Activated CD4-positive, CD25-positive, alpha-beta regulatory T cell treated with anti-CD3 and anti-CD28 coated beads, Interleukin-2, amount 50 U/mL, for 72 hours (primary cell): ENCODE results near the gene C1orf174.

Source experiments
- DNase-seq: peaks from one replicate; pipeline ENCODE4 v3.0.0; 2021

The C1orf174 gene

DNA sequence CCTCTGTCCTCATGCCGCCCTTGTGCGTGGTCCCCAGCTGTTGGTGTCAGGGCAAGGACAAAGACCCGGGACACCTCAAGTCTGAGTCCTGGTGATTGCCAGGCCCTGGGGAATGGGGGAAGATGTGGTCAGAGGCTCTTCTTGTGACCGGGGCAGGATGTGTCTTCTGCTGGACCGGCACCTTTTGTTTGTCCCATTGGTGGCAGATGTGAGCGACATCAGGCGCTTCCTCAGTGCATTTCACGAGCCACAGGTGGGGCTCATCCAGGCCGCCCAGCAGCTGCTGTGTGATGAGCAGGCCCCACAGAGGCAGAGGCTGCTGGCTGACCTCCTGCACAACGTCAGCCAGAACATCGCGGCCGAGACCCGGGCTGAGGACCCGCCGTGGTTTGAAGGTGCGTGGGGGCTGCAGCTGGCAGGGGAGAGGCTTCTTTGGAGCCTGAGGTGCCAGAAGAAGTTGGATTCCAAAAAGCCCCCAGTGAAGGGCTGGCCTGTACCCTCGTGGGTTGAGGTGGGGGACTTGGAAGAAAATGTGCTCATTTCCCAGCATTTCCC, 34.4 kb downstream of the C1orf174 start:
- DNase-seq = no peak

DNA sequence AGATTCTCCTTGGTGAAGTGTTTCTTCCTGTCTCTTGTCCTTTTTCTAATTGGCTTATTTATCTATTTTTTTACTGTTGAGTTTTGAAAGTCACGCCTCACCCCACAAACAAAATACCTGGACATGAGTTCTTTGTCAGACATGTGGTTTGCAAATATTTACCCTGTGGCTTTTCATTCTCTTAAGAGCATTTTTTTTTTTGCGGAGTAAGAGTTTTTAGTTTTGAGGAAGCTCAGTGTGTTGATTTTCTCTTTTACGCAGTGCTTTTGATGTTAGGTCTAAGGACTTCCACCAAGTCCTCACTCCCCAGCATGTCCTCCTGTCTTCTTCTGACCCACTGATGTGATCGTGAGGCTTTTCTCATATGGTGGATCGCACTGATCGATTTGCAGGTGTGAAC, 35.2 kb downstream of the C1orf174 start:
- DNase-seq = no peak

DNA sequence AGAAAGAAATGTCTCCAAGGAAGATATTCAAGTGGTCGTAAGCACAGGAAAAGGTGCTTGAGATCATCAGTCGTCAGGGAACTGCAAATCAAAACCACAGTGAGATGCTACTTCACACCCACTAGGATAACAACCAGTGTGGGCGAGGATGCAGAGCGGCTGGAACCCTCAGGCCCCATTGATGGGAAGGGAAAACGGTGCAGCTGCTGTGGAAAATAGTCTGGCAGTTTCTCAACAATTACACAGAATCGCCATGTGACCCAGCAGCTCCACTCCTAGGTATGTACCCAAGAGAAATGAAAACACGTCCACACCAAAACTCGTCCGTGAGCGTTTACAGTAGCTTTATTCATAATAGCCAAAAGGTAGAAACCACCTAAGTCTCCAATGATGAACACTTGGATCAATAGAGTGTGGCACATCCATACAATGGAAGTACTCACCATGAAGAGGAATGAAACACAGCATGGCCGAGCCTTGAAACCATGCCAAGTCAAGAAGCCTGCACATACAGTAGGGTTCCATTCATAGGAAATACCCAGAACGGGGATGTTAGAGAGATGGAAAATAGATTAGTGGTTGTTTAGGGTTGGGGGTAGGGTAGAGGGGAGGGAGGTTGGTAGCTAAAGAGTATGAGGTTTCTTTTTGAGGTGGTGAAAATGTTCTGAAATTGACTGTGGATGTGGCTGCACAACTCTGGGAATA, 36.7 kb downstream of the C1orf174 start:
- no peak for DNase-seq

DNA sequence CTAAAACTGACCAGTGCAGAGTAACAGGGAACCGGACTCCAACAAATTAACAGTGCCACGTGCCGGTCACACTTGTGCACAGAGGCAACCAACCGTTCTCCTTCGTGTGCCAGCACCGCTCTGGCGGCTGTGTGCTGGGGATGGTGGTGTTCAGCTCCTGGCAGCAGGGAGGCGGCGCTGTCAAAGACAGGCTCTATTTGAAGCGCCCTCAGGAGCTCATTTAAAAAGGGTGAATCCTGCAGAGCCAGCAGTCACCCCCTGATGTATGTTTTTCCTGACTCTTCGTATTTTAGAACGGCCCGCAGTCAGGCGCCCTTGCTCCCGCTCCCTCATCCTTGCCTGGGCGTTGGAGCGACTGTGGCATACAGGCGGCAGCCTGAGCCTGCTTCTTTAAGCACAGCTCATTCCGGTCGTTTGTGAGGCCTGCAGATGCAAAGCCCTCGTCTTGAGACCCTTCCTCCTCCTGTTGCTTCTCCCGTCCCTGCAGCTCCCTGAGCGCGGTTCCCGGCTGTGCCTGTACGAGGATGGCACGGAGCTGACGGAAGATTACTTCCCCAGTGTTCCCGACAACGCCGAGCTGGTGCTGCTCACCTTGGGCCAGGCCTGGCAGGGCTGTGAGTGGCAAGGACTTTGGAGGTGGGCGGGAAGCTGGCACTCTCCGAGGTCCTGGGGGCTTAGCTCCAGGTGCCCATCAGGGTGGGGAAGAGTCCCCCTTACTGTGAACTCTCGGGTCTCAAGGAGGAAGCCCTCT, 41.7 kb downstream of the C1orf174 start:
- DNase-seq = no peak

DNA sequence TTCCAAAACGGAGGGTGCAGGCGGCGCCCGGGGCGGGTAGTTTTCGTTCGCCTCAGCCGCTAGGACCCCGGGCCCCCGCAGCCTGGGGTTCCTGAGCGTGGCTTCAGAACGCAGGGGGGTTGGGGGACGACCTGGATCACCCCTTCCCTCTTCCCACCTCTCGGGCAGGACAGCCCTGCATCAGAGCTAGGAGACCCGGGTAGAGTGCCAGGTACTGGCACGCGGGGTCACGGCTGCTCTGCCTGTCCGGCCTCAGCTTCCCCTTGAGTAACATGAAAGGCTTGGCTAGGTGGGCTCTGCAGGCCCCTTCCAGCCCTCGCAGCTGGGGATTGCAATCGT, 42.3 kb downstream of the C1orf174 start:
- no peak for DNase-seq

DNA sequence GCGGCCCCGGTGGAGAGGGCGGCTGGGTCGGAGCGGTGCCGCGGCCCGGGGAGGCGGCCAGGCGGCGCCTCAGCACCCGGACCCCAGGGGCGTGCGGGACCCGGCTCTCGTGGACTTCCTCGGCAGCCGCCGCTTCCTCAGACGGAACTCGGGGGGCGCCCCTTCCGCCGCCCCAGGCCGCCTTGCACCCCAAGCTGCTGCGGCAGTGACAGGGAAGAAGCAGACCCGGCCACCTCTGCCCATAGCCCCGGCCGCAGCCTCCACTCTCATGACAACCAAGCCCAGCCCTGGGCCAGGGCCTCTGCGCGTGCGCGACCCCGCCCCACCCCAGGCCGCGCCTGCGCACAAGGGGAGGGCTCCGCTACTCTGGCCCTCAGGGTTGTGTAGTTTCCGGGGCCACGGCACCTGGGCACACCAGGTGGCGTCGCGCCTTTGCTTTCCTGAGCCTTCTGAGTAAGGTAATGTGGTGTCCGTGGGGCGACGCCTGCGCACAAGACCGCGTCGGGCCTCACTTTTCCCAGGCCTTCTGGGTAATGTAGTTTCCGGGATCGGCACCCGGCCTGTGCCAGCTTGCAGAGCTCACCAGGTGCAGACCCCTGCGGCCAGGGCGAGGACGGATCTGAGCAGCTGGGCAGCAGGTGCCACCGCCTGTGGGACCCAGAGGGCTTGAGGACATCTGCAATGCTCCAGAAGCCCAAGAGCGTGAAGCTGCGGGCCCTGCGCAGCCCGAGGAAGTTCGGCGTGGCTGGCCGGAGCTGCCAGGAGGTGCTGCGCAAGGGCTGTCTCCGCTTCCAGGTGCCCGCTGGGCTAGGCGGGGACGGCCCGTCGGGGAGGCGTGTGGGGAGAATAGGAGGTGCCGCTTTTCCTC, 42.9 kb downstream of the C1orf174 start, which contains the start of the genes CEP104 and DFFB:
Gene CEP104, minus strand, starts transcription at position 289 of the 868 bp plus-strand sequence. CDS start 4,804 bp downstream, outside the sequence.
Gene DFFB, plus strand, starts transcription at position 554 of the 868 bp plus-strand sequence. Its CDS starts 128 bp downstream, at position 682.
- DNase-seq = peak; percentile 96

DNA sequence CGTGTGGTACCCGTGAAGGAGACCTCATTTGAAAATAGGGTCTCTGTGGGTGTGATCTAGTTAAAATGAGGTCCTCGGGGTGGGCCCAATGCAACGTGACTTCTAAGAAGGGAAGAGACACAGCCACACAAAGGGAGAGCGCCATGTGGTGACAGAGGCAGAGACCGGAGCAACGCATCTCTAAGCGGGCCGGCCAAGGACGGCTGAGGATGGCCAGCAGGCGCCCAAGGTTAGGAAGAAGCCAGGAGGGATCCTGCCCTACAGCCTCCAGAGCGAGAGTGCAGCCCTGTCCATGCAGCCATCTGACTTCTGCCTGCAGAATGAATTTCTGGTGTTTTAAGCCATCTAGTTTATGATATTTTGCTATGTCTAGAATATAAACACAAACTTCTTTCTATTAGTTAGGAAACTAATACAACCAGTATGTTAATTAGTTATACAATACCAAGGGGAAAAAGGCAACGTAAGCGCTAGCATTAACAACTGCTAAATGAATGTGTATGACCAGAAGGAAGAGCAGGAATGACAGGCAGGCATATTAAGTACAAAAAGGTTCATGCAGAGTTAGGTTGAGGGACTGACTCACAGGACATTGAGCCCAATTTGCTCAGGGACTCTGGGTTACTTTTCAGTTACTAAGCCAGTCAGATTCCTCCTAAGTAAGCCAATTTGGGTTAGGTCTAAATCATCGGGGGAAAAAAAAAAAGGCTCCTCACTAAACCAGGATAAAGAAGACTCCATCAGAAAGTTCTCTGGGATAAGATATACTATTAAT, 47.2 kb downstream of the C1orf174 start:
- no peak for DNase-seq

DNA sequence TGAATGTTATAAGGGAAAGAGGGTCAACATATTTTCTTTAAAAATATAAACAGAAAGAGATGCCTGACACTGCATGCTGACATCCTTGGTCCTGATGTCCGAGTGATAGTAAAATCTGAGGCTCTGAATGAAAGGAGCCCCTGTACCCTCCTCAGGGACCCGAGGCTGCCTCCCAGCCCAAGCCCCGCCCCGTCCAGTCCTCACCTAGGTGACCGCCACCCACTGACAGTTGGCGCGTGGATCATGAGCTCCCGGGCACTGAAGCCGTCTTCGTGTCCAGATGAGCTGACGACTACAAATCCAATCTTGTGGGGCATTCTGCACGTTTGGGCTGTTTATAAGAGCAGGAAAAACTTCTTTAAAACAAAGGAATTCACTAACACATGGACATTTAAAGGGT, 48.0 kb downstream of the C1orf174 start:
- no peak for DNase-seq

DNA sequence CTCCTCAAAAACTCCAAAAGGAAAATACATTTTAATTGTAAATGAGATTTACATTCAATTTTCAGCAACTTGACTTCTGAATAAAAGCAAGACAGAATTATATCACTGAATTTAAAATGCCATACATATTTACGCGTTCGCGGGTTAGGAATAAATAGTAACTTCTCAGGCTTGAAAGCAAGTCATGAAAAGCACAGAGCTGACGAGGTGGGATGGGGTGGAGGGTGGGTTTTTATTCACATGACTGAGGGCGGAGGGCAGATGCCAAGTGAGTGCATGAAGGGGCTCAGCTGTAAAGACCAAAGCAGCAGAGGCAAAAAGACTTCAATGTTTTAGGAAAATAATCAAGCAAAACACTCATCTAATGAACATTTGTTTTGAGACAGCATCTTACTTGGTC, 48.8 kb downstream of the C1orf174 start:
- DNase-seq = no peak

DNA sequence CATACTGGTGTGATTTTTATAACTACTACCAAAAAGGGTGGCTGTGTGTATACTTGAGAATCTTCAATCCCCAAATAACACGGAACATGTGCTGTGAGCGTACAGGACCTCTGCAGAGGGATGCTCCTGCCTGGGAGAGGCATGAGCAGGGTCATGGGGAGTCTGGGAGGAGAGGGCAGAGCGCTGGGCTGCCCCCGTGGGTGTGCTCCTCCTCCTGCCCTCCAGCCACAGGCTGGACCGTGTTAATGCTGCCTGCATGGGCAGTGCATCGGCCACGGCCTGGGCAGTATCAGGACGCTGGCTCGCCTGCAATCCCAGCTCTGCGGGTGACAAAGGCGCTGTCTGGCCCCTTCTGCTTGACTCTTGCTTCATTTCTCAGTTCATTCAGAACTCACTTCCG, 49.2 kb downstream of the C1orf174 start:
- no peak for DNase-seq

DNA sequence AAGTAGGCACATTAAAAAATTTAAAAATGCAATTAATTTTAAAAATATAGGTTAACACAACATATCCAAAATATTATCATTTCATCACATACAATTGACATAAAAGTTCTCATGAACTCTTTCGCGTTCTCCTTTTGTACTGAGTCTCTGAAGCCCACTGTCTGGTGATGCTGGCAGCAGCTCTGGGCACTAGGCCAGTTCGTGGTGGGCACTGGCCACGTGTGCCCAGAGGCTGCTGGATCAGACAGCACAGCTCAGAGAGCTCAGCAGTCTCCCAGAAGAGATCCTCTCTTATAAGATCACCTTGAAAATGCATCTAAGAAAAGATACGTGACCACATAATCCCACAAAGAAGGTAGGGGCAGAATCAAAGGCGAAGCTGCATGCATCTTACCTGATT, 53.0 kb downstream of the C1orf174 start:
- no peak for DNase-seq

DNA sequence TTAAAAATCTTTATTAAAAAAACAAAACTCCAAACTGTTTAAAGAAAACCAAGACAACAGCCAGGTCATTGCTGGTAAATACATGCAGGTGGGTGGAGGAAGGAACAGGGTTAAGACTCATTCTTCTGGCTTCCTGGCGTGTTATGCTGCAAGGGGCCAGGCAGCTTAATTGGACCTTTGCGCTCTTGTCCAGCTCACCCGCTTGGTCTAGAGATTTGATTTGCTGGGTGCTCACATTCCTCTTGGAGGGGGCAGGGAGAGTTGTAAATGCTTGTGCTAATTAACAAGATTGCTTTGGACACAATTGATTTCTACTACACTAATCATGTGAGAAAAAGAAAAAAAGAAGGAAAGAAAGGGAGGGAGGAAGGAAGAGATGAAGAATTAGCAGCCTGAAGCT, 53.5 kb downstream of the C1orf174 start:
- DNase-seq = no peak

DNA sequence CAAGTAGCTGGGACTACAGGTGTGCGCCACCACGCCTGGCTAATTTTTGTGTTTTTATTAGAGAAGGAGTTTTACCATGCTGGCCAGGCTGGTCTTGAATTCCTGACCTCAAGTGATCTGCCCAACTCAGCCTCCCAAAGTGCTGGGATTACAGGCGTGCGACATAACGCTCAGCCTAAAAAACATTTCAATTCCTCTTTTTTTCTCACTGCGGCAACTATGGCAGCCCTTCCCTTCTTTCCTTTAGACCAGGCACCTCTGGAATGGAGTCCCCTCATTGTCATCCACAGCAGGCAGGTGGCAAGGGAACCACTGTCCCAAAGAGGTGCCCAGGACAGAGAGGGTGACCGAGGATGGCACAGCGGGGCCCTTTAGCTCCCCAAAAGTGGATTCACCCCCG, 57.2 kb downstream of the C1orf174 start:
- no peak for DNase-seq

DNA sequence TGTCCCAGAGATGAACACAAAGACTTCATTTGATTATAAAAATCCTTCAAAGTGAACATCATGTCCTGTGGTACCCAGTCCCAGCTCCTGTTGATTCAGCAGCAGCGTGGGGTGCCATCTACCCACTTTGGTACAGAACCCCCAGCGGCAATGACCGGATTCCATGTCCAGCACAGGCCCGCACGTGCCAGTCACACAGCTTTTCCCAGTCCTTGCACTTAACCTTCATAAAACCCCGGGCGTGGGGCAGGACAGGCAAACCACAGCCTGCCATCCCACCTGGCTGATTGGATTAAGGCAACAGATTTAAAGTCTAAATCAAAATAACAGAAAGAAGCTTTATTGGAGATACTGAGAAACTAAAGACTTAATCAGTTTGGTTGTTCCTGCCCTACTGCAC, 58.6 kb downstream of the C1orf174 start:
- no peak for DNase-seq
